ENCODE data around the gene ANO1. TPM values are rescaled to one million over a fixed set of nuclear protein-coding genes. Genes with fewer than 3 reads are reported as not detected.

ANO1 gene
- total RNA-seq, 1 donor from 2014 or later: 6.8 TPM

GRCh38 chr11:70087446-70088167, 9.5 kb downstream of the ANO1 start:
- no peak for ATAC-seq
- no peak for DNase-seq
- intact Hi-C loops (cut with micrococcal nuclease): no loop called here

GRCh38 chr11:70088735-70089250, 10.7 kb downstream of the ANO1 start:
- no peak for DNase-seq
- intact Hi-C loops (cut with micrococcal nuclease): no loop called here
- peak; percentile 38 for ATAC-seq

GRCh38 chr11:70089631-70090030, 11.5 kb downstream of the ANO1 start:
- no peak for ATAC-seq

DNA sequence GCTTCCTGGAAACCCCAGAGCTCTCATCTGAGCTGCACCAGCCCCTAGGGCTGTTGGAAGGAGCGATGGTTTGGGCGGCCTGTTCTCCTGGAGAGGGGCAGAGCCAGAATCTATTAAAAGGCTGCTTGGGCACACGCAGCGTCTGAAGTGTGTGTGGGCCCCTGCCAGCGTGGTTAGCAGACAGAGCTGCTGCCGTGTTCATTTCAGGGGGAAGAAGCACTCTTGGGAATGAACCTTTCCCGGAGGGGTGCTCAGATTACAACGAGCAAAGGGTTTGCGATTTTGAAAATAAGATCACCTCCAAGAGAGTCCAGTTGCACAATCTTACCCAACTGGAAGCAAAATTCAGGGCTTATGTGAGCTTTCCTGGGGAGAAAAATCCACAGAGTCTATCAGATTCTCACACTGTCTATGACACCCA, 12.9 kb downstream of the ANO1 start:
- ATAC-seq (peak; percentile 92), DNase-seq (peak; percentile 85)
- intact Hi-C loops (cut with micrococcal nuclease): no loop called here

More at GRCh38 chr11:70089631-70090030, 11.5 kb downstream of the ANO1 start:
- DNase-seq: no peak
- intact Hi-C loops (cut with micrococcal nuclease): no loop called here

DNA sequence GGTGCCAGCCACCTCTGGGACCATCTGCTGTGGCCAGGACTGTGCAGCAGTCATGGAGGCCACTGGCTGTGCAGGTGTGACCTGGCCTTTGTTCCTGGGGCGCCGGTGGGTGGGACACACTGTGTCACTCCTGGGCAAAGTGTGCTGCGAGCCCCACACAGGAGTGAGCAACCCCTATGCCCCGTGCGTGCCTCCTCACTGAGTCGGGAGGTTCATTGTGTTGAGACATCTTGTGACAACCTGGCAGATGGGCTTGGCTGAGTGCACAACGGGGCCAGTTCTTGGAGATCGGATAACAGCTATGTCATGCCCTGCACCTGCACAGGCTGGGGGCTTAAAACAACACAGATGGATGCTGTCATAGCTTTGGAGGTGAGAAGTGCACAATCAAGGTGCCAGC, 13.5 kb downstream of the ANO1 start:
- intact Hi-C loops (cut with micrococcal nuclease): no loop called here
- DNase-seq: no peak
- ATAC-seq: no peak

- DNase-seq (no peak), ATAC-seq (no peak)
- intact Hi-C loops (cut with micrococcal nuclease): no loop called here
These were observed 15.0 kb downstream of the ANO1 start for GRCh38 chr11:70092959-70093715.

DNA sequence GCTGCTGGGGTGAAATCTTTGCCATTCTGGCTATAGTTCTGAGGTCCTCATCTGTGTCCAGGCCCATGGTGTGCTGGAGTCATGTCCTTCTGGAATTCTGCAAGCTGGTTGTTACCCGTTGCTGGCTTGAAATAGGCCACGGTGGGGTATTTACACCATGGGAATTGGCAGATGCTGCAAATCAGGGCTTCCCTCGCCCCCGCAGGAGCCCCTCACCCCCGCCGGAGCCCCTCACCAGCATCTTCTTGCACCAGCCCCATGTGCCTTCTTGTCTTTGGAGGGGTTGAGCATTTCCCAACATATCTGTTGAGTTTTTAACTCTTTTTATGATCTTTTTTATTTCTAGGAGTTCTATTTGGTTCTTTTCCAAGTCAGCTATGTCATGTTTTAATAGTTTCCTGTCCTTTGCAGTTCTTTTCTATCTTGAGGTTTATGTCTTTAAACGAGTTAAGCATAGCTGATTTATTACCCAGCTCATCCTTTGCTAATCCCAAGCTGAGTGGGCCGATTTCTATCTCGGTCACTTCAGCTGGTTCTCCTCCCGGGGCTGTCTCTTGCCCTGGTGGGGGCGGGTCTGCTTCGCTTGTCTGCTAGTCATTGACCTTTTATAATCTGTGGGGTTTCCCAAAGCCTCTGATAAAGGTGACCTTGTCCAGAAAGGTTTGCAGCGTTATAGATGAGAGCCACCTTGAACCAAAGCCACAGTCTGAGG, 17.6 kb downstream of the ANO1 start:
- DNase-seq: no peak
- intact Hi-C loops (cut with micrococcal nuclease): no loop called here
- no peak for ATAC-seq

DNA sequence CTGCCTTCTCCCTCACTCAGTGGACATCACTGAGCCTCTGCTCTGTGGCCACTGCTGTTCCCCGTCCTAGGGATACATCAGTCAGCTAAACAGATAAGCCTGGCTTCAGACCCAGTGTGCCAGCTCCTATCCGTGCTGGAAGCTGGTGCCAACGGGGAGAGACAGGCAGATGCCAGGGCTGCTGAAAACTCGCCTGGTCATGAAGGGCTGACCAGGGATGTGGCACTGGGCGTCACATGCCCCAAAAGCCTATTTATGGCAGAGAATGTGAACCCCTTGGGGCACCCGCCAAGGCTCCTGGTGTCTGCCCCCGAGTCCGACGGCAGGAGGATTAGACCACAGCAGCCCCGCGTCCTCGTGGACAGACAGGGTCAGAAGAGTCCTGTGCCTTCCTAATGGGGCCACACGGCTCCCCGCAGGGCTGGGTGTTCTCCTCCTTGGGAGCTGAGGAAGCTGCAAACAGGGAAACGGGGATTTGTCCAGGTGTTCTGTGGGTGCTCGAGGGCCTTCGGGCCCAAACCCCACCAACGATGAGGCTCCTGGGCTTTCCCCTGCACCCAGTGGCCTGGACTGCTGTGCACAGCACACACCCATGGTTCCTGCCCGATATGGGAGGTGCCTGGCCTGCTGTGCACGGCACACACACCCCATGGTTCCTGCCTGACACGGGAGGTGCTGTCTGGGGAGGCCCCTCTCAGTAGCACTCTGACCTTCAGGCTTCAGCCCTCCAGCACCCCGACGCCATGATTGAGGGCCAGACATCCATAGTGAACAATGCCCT, 19.9 kb downstream of the ANO1 start:
- ATAC-seq (peak; percentile 95), DNase-seq (peak; percentile 70)
- intact Hi-C loops (cut with micrococcal nuclease): no loop called here

- DNase-seq (peak; percentile 21), ATAC-seq (no peak)
- intact Hi-C loops (cut with micrococcal nuclease): no loop called here
These were observed 20.8 kb downstream of the ANO1 start for GRCh38 chr11:70098936-70099335.

GRCh38 chr11:70099578-70100279, 21.6 kb downstream of the ANO1 start:
- intact Hi-C loops (cut with micrococcal nuclease): no loop called here
- DNase-seq (peak; percentile 23), ATAC-seq (no peak)

DNA sequence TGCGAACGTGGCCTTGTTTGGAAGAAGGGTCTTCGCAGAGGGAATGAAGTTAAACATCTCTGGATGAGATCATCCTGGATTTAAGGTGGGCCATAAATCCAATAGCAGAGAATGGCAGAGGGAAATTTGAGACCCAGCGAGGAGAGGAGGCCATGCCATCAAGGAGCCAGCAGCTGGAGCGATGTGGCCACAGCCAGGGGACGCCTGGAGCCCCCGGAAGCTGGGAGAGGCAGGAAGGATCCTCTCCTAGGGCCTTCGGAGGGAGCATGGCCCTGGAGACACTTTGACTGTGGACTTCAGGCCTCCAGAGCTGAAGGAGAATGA, 22.1 kb downstream of the ANO1 start:
- no peak for ATAC-seq
- intact Hi-C loops (cut with micrococcal nuclease): no loop called here
- DNase-seq: peak; percentile 15

DNA sequence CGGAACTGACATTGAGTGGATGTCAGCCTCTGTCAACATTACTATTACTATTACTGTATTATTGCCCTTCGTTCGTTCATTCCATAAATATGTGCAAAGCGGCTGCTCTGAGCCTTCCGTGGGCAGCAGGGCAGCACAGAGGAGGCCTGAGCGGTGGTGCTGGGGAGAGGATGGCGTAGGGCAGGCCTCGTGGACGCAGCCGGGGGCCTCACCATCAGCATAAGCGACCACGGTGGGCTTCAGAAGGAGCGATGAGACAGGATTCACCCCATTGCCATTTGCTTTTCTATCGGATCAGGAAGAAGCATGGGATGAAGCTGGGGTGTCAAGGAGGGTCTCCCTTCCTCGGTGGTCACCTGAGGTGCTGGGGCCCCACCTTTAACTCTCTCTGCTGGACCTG, 22.7 kb downstream of the ANO1 start:
- ATAC-seq: no peak
- intact Hi-C loops (cut with micrococcal nuclease): no loop called here
- DNase-seq: peak; percentile 7

GRCh38 chr11:70103256-70103975, 25.3 kb downstream of the ANO1 start:
- ATAC-seq (no peak), DNase-seq (peak; percentile 8)
- intact Hi-C loops (cut with micrococcal nuclease): no loop called here

DNA sequence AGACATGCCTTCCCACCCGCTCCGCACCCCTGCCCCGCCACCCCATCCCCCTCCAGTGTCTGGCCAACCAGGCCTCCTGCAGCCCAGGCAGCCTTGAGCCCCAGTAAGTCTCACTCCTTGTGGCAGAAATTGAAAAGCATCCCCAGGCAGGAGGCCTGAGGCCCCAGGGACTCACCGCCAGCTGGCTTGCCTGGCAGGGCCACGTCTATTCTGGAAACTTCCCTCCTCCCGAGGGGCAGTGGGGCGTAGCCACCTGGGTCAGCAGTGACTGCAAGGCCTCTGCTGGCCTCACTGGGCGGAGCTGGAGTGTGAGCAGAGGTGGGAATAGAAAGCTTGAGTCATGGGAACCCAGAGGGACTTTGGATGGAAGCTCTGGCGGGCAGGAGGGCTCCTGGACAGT, 26.3 kb downstream of the ANO1 start:
- intact Hi-C loops (cut with micrococcal nuclease): no loop called here
- peak; percentile 10 for DNase-seq
- ATAC-seq: no peak

GRCh38 chr11:70104961-70105360, 26.8 kb downstream of the ANO1 start:
- intact Hi-C loops (cut with micrococcal nuclease): no loop called here
- ATAC-seq (no peak), DNase-seq (peak; percentile 6)

- DNase-seq (peak; percentile 21), ATAC-seq (no peak)
- intact Hi-C loops (cut with micrococcal nuclease): no loop called here
These were observed 27.2 kb downstream of the ANO1 start for GRCh38 chr11:70105369-70105754.

GRCh38 chr11:70105755-70106571, 27.8 kb downstream of the ANO1 start:
- peak; percentile 29 for DNase-seq
- peak; percentile 47 for ATAC-seq
- intact Hi-C loops (cut with micrococcal nuclease): no loop called here
